Body of pancreas (tissue), 4 donors: ENCODE measurements around the gene C20orf141.

ENCODE experiments used
- POLR2A ChIP-seq, 3 donors: fragments of 450-650 bp; IDR thresholded peaks; one replicate each; pipeline ENCODE4 v1.6.1; 2016; ENCODE audit warnings: antibody characterized with exemption in 3 of 3, mild to moderate bottlenecking in 2 of 3
- TF ChIP-seq, protein P1 (sequence below), 7 experiments: fragments of 450-650 bp in 4 of 7; fragments of 200-600 bp in 3 of 7; sonication (generic) in 3 of 7; IDR thresholded peaks; one replicate each; pipeline ENCODE4 v1.5.1; 2016 to 2019; ENCODE audit warnings: antibody characterized with exemption in 7 of 7

DNA sequence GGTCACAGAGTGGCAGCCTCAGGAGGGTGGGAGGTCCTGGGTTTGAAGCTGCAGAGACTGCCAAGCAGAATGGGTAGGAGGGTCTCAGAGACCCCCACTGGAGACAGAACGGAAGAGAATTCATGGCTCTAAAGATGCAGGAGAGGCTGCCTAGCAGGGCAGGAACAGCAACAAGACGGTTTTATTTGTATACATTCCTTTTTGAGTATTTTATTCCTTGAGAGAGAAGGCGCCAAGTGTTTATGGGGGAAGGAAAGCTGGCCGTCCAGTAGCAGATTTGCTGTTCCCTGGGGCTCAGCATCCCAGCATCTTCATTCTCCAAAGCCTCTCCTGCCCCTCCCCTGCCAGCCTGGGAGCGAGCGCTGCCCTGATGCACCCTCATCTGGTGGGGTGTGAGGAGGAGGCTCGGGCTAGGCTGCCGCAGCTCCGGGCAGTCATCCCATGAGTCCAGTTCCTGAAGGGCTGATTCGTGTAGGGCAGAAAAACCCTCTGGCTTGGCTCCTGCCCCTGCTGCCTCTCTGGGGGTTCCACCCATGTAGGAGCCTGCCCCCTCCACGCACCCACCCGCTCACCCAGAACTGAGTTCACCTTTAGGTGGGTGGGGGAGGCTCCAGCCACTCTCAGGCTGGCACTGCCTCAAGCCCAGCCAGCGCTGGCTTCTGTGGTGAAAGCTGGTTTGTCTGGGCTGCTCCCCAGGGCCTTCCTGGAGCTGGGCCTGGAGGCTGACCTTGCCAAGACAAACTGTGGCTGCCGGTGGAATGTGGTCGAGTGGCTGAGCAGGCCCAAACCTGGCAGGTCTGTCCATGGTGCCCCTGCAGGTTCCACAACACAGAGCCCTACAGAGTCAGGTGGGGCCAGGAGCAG is 46.8 kb upstream of the C20orf141 start:
- TF ChIP-seq POLR2A (IDR thresholded peaks at IDR 0.05): peak in 2 of 3 donors; percentile 31 to 36
- TF ChIP-seq, protein P1, sequence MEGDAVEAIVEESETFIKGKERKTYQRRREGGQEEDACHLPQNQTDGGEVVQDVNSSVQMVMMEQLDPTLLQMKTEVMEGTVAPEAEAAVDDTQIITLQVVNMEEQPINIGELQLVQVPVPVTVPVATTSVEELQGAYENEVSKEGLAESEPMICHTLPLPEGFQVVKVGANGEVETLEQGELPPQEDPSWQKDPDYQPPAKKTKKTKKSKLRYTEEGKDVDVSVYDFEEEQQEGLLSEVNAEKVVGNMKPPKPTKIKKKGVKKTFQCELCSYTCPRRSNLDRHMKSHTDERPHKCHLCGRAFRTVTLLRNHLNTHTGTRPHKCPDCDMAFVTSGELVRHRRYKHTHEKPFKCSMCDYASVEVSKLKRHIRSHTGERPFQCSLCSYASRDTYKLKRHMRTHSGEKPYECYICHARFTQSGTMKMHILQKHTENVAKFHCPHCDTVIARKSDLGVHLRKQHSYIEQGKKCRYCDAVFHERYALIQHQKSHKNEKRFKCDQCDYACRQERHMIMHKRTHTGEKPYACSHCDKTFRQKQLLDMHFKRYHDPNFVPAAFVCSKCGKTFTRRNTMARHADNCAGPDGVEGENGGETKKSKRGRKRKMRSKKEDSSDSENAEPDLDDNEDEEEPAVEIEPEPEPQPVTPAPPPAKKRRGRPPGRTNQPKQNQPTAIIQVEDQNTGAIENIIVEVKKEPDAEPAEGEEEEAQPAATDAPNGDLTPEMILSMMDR (IDR thresholded peaks at IDR 0.05): peak in 2 of 7 experiments; percentile 8 to 29
